Skeletal muscle tissue (tissue), 4 donors: ENCODE results near the gene TSSC4. TPM values are rescaled to one million over a fixed set of nuclear protein-coding genes. Genes with fewer than 3 reads are reported as not detected.
"Not testable (repeated sequence)": the region's sequence is repeated elsewhere in the genome, so short reads cannot be mapped to it uniquely, and the experiment has no call there.

Experiments
- H3K27ac ChIP-seq: one replicate; pipeline ENCODE4 v1.7.0; 2013; ENCODE audit warnings: mild to moderate bottlenecking, low read depth, low read length, inconsistent platforms
- H3K27me3 ChIP-seq, 3 donors: one replicate each; pipeline ENCODE4 v1.7.0; 2013; ENCODE audit warnings: low read length in 3 of 3; ENCODE audit not compliant: control insufficient read depth in 3 of 3, insufficient read depth in 3 of 3
- H3K36me3 ChIP-seq, 3 donors: one replicate each; pipeline ENCODE4 v1.7.0; 2013; ENCODE audit warnings: low read length in 3 of 3; ENCODE audit not compliant: control insufficient read depth in 3 of 3, insufficient read depth in 3 of 3
- H3K4me1 ChIP-seq, 3 donors: one replicate each; pipeline ENCODE4 v1.7.0; 2013; ENCODE audit warnings: low read length in 3 of 3, mild to moderate bottlenecking in 3 of 3; ENCODE audit not compliant: control insufficient read depth in 3 of 3, insufficient read depth in 3 of 3
- H3K4me3 ChIP-seq, 3 donors: one replicate each; pipeline ENCODE4 v1.7.0; 2013; ENCODE audit warnings: low read length in 3 of 3
- H3K9ac ChIP-seq, 3 donors: one replicate each; pipeline ENCODE4 v1.7.0; 2013; ENCODE audit warnings: low read length in 3 of 3, mild to moderate bottlenecking in 3 of 3, moderate library complexity in 2 of 3, low read depth in 1 of 3
- H3K9me3 ChIP-seq, 3 donors: one replicate each; pipeline ENCODE4 v1.7.0; 2013; ENCODE audit warnings: low read length in 3 of 3; ENCODE audit not compliant: control insufficient read depth in 3 of 3
- total RNA-seq: library from RNA; depleted of rRNA; stranded (reverse); fragments of >200 nt; gene quantifications from one replicate; pipeline ENCODE4 v1.2.3, GENCODE V29; 2014
- donor health status: Osteomylitis.

TSSC4 gene
- total RNA-seq, 1 donor from 2014 or later: 23.5 TPM

- H3K36me3 ChIP-seq: no peaks in the 10 kb centered on the region
- no peaks in the 10 kb centered on the region for H3K9me3 ChIP-seq
- H3K9ac ChIP-seq: no peak overlapping the region
- peaks cover 0 to 5% (median 2%) of the 10 kb centered on the region in 3 donors for H3K4me1 ChIP-seq
- H3K27ac ChIP-seq: no peak overlapping the region
- H3K27me3 ChIP-seq: peaks cover 0 to 4% (median 0%) of the 10 kb centered on the region in 3 donors
- H3K4me3 ChIP-seq: no peak overlapping the region
Measured at GRCh38 chr11:2362414-2362813, 38.1 kb upstream of the TSSC4 start.

- Histone ChIP-seq H3K36me3 (no peaks in the 10 kb centered on the region), H3K27ac (no peak overlapping the region), H3K27me3 (peaks cover 0 to 4% (median 0%) of the 10 kb centered on the region in 3 donors), H3K9me3 (no peaks in the 10 kb centered on the region), H3K9ac (no peak overlapping the region), H3K4me1 (peaks cover 0 to 5% (median 2%) of the 10 kb centered on the region in 3 donors), H3K4me3 (no peak overlapping the region)
Measured at GRCh38 chr11:2363130-2363529, 37.4 kb upstream of the TSSC4 start.

GRCh38 chr11:2363577-2364370, 36.8 kb upstream of the TSSC4 start:
- H3K9ac ChIP-seq: no peak overlapping the region
- H3K27ac ChIP-seq: no peak overlapping the region
- H3K4me1 ChIP-seq: peaks cover 0 to 5% (median 2%) of the 10 kb centered on the region in 3 donors

GRCh38 chr11:2364386-2364785, 36.2 kb upstream of the TSSC4 start:
- H3K4me3 ChIP-seq, H3K27ac ChIP-seq, H3K4me1 ChIP-seq, H3K9ac ChIP-seq, H3K36me3 ChIP-seq, H3K9me3 ChIP-seq, H3K27me3 ChIP-seq: not testable (repeated sequence)

More at GRCh38 chr11:2363577-2364370, 36.8 kb upstream of the TSSC4 start:
- H3K4me3 ChIP-seq: no peak overlapping the region
- no peaks in the 10 kb centered on the region for H3K9me3 ChIP-seq
- H3K27me3 ChIP-seq: peaks cover 0 to 4% (median 0%) of the 10 kb centered on the region in 3 donors
- H3K36me3 ChIP-seq: no peaks in the 10 kb centered on the region

GRCh38 chr11:2365571-2366210, 34.9 kb upstream of the TSSC4 start:
- H3K4me3 ChIP-seq: no peak overlapping the region
- H3K9ac ChIP-seq: no peak overlapping the region
- no peaks in the 10 kb centered on the region for H3K36me3 ChIP-seq
- peaks cover 0 to 5% (median 2%) of the 10 kb centered on the region in 3 donors for H3K4me1 ChIP-seq
- H3K9me3 ChIP-seq: no peaks in the 10 kb centered on the region
- peaks cover 0 to 4% (median 0%) of the 10 kb centered on the region in 3 donors for H3K27me3 ChIP-seq
- no peak overlapping the region for H3K27ac ChIP-seq

- Histone ChIP-seq H3K4me3 (no peak overlapping the region), H3K9me3 (no peaks in the 10 kb centered on the region), H3K27ac (no peak overlapping the region), H3K4me1 (peaks cover 0 to 5% (median 2%) of the 10 kb centered on the region in 3 donors), H3K9ac (no peak overlapping the region), H3K36me3 (no peaks in the 10 kb centered on the region), H3K27me3 (peaks cover 0 to 4% (median 0%) of the 10 kb centered on the region in 3 donors)
Measured at GRCh38 chr11:2366276-2366675, 34.3 kb upstream of the TSSC4 start.

GRCh38 chr11:2366733-2367132, 33.8 kb upstream of the TSSC4 start:
- Histone ChIP-seq H3K36me3 (no peaks in the 10 kb centered on the region), H3K27me3 (peaks cover 0 to 4% (median 0%) of the 10 kb centered on the region in 3 donors), H3K4me1 (peaks cover 0 to 5% (median 2%) of the 10 kb centered on the region in 3 donors), H3K9ac (no peak overlapping the region), H3K4me3 (no peak overlapping the region), H3K9me3 (no peaks in the 10 kb centered on the region), H3K27ac (no peak overlapping the region)

- H3K4me1 ChIP-seq: peaks cover 0 to 5% (median 2%) of the 10 kb centered on the region in 3 donors
- no peak overlapping the region for H3K4me3 ChIP-seq
- peaks cover 0 to 4% (median 0%) of the 10 kb centered on the region in 3 donors for H3K27me3 ChIP-seq
- no peak overlapping the region for H3K27ac ChIP-seq
- no peaks in the 10 kb centered on the region for H3K9me3 ChIP-seq
- H3K9ac ChIP-seq: no peak overlapping the region
- H3K36me3 ChIP-seq: no peaks in the 10 kb centered on the region
Measured at GRCh38 chr11:2367266-2368160, 33.0 kb upstream of the TSSC4 start.

GRCh38 chr11:2368178-2368850, 32.2 kb upstream of the TSSC4 start:
- H3K9ac ChIP-seq: no peak overlapping the region
- no peak overlapping the region for H3K27ac ChIP-seq
- peaks cover 0 to 4% (median 0%) of the 10 kb centered on the region in 3 donors for H3K27me3 ChIP-seq
- H3K4me3 ChIP-seq: no peak overlapping the region
- no peaks in the 10 kb centered on the region for H3K36me3 ChIP-seq
- peaks cover 0 to 5% (median 2%) of the 10 kb centered on the region in 3 donors for H3K4me1 ChIP-seq
- no peaks in the 10 kb centered on the region for H3K9me3 ChIP-seq
